Cerebellar nuclear complex (tissue), 1 donor: ENCODE measurements around the gene ELMO1.

Source experiments
- DNase-seq, 2 experiments: peaks; one replicate each; lab custom pipeline; 2025; lab: John Stamatoyannopoulos, UW

The ELMO1 gene

GRCh38 chr7:36827726-36828703, 620.6 kb downstream of the ELMO1 start:
- DNase-seq = no peak

GRCh38 chr7:36825501-36825900, 623.2 kb downstream of the ELMO1 start:
- DNase-seq = no peak

GRCh38 chr7:36823353-36823752, 625.3 kb downstream of the ELMO1 start:
- DNase-seq = no peak

GRCh38 chr7:36821617-36822016, 627.0 kb downstream of the ELMO1 start:
- no peak for DNase-seq

- no peak for DNase-seq
These were observed 628.0 kb downstream of the ELMO1 start for GRCh38 chr7:36820527-36821170.

- no peak for DNase-seq
These were observed 629.0 kb downstream of the ELMO1 start for GRCh38 chr7:36819639-36820038.

DNA sequence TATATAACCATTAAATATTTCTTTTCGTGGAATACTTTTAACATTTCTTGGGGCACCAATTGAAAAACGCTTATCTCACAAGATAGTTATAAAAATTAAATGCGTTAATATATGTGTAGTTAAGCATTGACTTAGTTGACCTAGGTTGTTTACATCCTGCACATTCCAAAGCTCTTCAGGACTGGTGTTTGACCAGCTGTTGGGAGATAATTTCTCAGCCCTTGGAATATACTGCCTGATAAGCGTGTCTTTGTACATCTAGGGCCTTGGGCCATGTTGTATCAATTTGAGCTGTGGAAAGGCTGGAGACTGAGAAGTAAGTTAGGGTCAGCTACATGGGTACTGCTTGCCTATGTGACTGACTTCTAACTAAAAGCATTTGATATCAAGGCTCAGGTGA, 634.4 kb downstream of the ELMO1 start:
- no peak for DNase-seq

DNA sequence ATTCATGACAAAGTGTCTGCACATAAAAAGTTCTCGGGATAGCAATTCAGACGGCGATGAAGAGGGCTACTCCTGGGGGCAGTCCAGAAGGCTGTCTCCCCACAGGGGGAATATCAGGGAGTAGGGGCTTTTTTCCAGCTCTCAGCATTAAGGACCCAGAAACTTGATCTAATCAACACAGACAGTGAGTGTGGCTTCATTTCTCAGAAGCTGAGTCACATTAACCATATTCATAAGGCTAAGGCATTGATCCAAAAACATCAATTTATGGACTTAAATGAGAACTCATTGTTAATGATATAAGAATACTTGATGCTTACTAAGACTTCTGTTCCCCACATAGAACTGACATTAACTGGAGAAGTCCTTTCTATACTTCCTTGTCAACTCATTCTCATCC, 636.9 kb downstream of the ELMO1 start:
- no peak for DNase-seq

DNA sequence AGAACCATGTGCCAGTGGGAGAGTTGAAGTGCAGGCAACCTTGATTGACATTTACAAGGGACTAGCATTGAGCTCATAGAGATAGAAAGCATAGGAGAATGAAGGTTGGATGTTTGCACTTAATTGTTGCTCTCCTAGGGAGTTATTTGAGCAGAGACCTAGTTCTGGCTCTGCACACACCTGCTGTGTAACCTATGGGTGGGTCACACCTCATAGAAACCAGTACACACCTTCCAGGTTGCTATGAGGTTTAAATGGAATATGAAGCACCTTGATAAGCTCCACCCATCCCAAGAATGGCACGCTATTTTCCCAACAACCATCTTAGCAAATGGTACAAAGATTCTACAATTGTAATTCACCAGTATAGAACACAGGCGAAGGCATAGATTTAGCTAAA, 638.2 kb downstream of the ELMO1 start:
- no peak for DNase-seq

DNA sequence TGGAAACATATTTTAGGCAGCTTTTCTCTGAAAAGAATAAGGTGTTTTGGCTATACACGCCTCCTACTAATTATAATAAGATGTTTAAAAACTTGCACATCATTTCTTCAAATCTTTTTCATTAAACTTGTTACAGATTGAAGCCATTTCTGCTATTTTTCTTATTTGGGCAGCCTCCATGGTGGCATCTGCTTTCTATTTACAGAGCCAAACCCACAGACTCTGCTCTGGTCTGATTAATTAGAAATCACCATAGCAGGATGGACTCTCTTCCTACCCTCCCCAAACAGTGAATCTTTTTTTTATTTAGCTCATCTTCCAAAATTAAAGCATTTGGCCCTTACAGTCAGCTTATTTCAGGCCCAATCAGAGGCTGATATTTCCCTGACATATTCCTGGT, 638.6 kb downstream of the ELMO1 start:
- DNase-seq = no peak

DNA sequence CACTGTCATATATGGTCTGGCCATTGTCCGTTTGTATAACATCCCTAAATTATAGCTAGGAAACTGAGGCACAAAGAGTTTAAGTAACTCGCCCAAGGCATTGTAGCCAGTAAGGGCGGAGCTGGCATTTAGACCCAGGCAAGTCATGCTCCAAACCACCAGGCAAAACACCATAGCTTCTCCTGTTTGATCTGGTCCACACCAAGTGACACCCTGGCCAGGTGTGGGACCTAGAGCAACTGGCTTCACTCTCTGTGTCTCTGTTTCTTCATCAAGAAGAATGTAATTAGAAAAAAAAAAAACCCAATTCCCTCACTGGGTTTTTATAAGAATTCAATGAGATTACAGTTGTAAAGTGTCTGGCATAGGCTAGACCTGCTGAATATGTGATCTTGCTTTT, 639.2 kb downstream of the ELMO1 start:
- DNase-seq = no peak

GRCh38 chr7:36809086-36809485, 639.6 kb downstream of the ELMO1 start:
- DNase-seq = no peak

- DNase-seq = no peak
These were observed 641.8 kb downstream of the ELMO1 start for GRCh38 chr7:36806891-36807290.
